ENCODE measurements around the gene RNF149.

RNF149 gene

DNA sequence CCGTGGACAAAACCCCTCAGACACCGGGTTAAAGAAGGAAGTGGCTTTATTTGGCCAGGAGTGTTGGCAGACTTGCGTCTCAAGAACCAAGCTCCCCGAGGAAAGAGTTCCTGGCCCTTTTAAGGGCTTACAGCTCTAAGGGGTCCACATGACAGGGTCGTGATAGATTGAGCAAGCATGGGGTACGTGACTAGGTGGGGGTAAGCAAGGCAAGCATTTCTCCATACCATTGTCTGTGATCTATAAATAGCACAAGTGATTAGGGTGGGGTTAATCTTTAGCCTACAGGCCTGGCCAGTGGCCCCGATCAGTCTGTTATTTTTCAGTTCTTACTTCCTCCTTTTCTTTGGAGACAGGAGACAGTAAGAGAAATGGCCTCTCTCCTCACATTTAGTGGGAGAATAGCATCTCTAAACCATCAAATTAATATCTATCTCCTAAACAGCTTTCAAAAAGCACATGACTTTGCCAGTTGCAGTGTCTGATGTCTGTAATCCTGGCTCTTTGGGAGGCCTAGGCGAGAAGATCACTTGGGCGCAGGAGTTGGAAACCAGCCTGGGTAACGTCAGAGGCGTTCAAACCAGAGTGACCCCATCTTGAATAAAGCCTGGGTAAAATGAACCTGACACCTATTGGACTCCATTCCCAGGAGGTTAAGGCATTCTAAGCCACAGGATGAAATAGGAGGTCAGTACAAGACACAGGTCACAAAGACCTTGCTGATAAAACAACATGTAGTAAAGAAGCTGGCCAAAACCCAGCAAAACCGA lies 74.1 kb downstream of the RNF149 start:
- Histone ChIP-seq H3K27ac (replicated peaks) (no peak overlapping the region), H3K4me3 (replicated peaks; ENCODE audit: insufficient read depth, low read length) (no peak overlapping the region), H3K27me3 (ENCODE audit: insufficient read depth, poor library complexity, severe bottlenecking) (no peaks in the 10 kb centered on the region)
- DNase-seq (ENCODE audit: low read depth in 1 of 2, low spot score in 1 of 2), result no peak
- TF ChIP-seq, protein P1, sequence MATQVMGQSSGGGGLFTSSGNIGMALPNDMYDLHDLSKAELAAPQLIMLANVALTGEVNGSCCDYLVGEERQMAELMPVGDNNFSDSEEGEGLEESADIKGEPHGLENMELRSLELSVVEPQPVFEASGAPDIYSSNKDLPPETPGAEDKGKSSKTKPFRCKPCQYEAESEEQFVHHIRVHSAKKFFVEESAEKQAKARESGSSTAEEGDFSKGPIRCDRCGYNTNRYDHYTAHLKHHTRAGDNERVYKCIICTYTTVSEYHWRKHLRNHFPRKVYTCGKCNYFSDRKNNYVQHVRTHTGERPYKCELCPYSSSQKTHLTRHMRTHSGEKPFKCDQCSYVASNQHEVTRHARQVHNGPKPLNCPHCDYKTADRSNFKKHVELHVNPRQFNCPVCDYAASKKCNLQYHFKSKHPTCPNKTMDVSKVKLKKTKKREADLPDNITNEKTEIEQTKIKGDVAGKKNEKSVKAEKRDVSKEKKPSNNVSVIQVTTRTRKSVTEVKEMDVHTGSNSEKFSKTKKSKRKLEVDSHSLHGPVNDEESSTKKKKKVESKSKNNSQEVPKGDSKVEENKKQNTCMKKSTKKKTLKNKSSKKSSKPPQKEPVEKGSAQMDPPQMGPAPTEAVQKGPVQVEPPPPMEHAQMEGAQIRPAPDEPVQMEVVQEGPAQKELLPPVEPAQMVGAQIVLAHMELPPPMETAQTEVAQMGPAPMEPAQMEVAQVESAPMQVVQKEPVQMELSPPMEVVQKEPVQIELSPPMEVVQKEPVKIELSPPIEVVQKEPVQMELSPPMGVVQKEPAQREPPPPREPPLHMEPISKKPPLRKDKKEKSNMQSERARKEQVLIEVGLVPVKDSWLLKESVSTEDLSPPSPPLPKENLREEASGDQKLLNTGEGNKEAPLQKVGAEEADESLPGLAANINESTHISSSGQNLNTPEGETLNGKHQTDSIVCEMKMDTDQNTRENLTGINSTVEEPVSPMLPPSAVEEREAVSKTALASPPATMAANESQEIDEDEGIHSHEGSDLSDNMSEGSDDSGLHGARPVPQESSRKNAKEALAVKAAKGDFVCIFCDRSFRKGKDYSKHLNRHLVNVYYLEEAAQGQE (IDR thresholded peaks at IDR 0.05; ENCODE audit: insufficient replicate concordance, low read depth), result no peak
- TF ChIP-seq GABPA (IDR thresholded peaks at IDR 0.05; ENCODE audit: low read depth), result no peak
- TF ChIP-seq POLR2AphosphoS5 (IDR thresholded peaks at IDR 0.05; ENCODE audit: low read depth), result no peak
- TF ChIP-seq SPI1 (IDR thresholded peaks at IDR 0.05; ENCODE audit: borderline replicate concordance, low read depth), result no peak
- TF ChIP-seq, protein P2, sequence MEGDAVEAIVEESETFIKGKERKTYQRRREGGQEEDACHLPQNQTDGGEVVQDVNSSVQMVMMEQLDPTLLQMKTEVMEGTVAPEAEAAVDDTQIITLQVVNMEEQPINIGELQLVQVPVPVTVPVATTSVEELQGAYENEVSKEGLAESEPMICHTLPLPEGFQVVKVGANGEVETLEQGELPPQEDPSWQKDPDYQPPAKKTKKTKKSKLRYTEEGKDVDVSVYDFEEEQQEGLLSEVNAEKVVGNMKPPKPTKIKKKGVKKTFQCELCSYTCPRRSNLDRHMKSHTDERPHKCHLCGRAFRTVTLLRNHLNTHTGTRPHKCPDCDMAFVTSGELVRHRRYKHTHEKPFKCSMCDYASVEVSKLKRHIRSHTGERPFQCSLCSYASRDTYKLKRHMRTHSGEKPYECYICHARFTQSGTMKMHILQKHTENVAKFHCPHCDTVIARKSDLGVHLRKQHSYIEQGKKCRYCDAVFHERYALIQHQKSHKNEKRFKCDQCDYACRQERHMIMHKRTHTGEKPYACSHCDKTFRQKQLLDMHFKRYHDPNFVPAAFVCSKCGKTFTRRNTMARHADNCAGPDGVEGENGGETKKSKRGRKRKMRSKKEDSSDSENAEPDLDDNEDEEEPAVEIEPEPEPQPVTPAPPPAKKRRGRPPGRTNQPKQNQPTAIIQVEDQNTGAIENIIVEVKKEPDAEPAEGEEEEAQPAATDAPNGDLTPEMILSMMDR (IDR thresholded peaks at IDR 0.05; ENCODE audit: insufficient read depth, low read length), result no peak

DNA sequence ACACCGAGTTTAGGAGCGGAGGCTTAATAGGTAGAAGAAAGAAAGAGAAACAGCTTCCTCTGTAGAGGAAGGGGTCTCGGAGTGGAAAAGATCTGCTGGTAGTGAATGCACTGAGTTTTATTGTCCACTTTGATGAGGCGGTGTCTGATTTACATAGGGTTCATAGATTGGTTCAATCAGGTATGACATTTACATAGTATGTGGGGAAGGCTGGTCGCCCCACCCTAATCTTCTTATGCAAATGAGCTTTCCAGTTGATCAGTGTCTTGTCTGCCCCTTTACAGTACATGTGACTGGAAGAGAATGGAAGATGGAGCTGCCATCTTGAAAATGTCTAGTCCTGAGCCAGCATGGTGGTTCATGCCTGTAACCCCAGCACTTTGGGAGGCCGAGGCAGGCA lies 75.7 kb downstream of the RNF149 start:
- no peak for DNase-seq (ENCODE audit: low read depth in 1 of 2, low spot score in 1 of 2)
- TF ChIP-seq SPI1 (IDR thresholded peaks at IDR 0.05; ENCODE audit: borderline replicate concordance, low read depth), result no peak
- TF ChIP-seq, protein P1 (IDR thresholded peaks at IDR 0.05; ENCODE audit: insufficient replicate concordance, low read depth), result no peak
- no peak for TF ChIP-seq GABPA (IDR thresholded peaks at IDR 0.05; ENCODE audit: low read depth)
- TF ChIP-seq, protein P2 (IDR thresholded peaks at IDR 0.05; ENCODE audit: insufficient read depth, low read length), result no peak
- no peak for TF ChIP-seq POLR2AphosphoS5 (IDR thresholded peaks at IDR 0.05; ENCODE audit: low read depth)
- Histone ChIP-seq H3K27ac (replicated peaks) (no peak overlapping the region), H3K27me3 (ENCODE audit: insufficient read depth, poor library complexity, severe bottlenecking) (no peaks in the 10 kb centered on the region), H3K4me3 (replicated peaks; ENCODE audit: insufficient read depth, low read length) (no peak overlapping the region)

DNA sequence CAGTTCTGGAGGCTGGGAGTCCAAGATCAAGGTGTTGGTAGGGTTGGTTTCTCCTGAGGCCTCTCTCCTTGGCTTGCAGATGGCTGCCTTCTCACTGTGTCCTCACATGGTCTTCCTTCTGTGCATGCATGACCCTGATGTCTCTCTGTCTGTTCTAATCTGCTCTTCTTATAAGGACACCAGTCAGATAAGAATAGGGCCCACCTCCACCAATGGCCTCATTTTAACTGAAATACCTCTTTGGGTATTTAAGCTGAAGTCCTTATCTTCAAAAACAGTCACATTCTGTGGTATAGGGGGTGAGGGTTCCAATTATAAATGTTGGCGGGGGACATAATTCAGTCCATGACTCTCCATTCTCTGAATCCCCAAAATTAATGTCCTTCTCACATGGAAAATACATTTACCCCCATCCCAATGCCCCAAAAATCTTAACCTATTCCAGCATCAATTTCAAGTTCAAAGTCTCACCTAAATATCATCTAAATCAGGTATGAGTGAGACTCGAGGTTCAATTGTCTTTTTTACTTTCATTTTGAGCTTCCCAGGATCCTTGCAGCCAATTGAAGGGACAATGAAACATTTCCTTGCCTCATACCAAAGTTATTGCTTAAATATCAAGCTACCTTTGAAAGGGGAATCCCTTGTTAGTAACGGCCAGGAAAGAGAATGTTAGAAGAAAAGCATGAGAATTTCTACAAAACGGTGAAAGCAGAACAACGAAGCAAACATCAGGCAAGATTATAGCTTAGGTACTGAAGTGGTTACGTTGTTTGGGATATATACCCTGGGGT lies 76.4 kb downstream of the RNF149 start:
- H3K27me3 ChIP-seq (ENCODE audit: insufficient read depth, poor library complexity, severe bottlenecking), result no peaks in the 10 kb centered on the region
- DNase-seq (ENCODE audit: low read depth in 1 of 2, low spot score in 1 of 2), result no peak
- no peak overlapping the region for H3K4me3 ChIP-seq (replicated peaks; ENCODE audit: insufficient read depth, low read length)
- H3K27ac ChIP-seq (replicated peaks), result no peak overlapping the region
- TF ChIP-seq SPI1 (IDR thresholded peaks at IDR 0.05; ENCODE audit: borderline replicate concordance, low read depth), result no peak
- TF ChIP-seq, protein P2 (IDR thresholded peaks at IDR 0.05; ENCODE audit: insufficient read depth, low read length), result no peak
- TF ChIP-seq, protein P1 (IDR thresholded peaks at IDR 0.05; ENCODE audit: insufficient replicate concordance, low read depth), result no peak
- TF ChIP-seq POLR2AphosphoS5 (IDR thresholded peaks at IDR 0.05; ENCODE audit: low read depth), result no peak
- TF ChIP-seq GABPA (IDR thresholded peaks at IDR 0.05; ENCODE audit: low read depth), result no peak
